ENCODE results near the gene RNU5B-1.
"Not testable (repeated sequence)": the region's sequence is repeated elsewhere in the genome, so short reads cannot be mapped to it uniquely, and the experiment has no call there.

The RNU5B-1 gene

DNA sequence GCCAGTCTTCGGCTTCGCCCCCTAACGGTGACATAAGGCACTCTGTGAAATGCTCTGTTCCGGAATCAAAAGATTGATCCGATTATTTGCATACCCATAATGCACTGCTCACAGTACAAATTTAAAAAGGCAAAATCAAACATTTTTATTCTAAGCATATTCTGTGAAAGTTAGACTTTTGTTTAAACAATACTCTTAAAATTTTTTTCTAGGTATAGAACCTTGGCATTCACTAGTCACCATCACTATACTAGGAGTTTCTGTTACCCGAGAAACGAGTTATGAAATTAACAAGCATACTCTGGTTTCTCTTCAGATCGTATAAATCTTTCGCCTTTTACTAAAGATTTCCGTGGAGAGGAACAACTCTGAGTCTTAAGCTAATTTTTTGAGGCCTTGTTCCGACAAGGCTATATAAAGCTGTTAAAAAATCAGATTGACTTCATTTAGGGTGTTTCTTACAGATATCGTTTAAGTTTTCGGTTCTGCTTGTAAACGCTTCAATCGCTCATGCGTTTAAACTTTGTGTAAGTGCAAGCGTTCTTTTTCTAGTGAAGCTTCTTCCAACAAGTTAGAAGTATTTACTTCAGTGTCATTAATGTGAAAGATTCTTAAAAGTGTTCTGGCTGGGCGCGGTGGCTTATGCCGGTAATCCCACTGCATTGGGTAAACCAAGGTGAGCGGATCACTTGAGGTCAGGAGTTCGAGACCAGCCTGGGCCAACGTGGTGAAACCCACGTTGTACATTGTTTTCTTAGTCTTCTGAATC, at the start of gene RNU5B-1:
RNU5B-1 (plus strand) TSS at position 297 of the 769 bp plus-strand sequence.
- DNase-seq (ENCODE audit: extremely low spot score, insufficient read length, low read depth): no peak
- FAIRE-seq: peak; percentile 88

DNA sequence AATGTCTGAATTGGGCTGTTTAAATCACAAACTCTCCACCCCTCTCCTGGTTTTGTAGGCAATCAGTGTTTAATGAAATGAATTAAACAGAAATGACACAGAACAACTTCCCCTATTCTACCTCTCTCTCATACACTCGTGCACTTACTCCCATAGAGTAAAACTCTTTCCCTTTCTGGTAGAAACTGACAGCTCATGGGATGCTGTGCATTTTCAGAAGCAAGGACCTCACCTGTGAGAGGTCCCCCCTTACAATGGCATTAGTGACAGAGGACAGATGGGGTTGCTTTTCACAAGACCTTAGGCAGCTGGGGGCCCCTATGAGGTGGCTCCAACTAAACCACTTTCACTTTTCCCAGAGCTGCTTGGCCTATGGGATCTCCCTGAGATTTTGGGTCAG, 49.7 kb upstream of the RNU5B-1 start:
- no peak for FAIRE-seq
- DNase-seq (ENCODE audit: extremely low spot score, insufficient read length, low read depth): no peak

DNA sequence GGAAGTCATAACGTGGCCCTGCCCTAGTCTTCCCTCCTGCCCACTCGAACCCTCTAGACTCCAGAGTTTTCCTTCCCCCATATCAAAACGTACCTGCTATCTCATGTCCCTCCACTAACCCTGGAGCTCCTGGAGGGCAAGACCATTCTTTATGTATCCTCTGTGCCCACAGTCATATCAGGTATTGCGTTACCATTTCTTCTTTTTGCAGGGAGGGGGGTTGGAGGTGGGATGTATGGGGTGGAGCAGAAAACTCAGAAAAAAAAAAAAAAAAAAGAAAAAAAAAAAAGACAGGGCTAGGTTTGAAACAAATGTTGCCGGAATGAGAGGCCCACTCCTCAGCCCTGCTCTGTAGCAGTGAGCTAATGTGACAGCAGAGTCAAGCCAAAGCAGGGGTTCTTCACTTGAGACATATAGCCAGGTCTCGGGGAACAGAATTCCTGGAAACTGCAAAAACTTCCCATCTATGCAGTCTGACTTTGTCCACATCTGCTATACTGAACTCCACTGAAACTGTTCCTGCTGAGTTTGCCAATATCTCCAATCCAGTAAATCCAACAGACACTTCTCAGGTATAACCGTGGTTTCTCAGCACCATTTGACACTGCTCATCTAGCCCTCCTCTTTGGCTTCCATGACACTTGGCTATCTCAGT, 48.9 kb upstream of the RNU5B-1 start:
- FAIRE-seq: no peak
- DNase-seq (ENCODE audit: extremely low spot score, insufficient read length, low read depth): no peak

DNA sequence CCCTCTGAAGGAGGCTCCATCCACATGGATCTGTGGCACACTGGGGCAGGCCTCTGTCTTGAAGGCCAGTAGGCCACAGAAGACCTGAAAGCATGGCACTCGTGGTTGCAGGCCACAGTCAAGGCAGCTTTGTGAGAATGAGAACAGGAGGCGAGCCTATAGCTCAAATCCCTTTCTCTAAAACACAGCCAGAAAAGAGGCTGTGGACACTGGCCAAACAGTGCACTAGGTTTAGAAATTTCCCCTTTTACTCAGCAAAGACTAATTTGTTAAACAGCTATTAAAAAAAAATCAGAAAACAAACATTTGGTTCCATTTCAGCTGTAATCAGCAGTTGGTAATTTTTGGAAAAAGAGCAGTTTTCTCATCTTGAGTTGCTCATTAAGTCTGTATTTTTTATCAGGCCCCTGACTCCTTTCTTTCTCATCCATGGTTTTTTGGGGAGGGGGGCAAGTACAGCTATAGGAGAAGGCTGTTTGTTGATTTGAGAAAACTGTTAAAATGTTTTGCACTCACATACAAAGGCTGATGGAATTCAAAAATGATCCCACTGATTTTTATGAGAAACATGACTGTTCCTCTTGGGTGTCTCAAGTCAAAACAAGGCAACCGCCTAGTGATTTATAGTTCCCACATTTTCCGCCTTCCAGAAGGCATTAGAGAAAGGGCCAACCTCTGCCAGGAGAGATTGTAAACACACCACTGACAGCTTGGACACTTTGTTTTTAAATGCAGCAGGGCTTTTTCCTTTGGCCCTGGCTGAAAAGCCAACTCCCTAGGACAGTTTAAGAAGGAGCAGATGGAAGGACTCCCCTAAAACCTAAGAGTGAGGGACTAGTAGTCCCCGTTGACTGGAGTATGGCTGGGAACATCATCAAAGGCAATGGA, 45.9 kb upstream of the RNU5B-1 start:
- FAIRE-seq: no peak
- DNase-seq (ENCODE audit: extremely low spot score, insufficient read length, low read depth): no peak

DNA sequence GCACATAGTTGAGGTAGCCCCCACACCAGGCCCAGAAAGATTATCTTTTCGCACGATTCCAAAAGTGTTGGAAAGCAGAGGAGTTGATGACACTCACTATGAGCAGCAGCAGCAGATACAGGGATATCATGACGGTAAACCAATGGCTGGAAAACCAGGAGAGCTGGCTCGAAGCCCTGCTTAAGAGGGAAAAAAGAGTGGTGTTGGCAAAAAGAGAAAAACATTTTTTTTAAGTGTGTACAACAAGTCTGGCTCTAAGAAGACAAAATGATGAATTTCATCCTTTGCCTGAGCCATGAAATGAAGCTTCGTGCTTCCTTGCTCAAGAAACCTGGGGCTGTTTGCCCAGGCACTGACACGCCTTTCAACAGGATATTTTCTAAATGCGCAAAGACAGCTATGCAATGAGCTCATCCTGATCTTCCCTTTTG, 45.1 kb upstream of the RNU5B-1 start:
- FAIRE-seq (no peak), DNase-seq (ENCODE audit: extremely low spot score, insufficient read length, low read depth) (no peak)

DNA sequence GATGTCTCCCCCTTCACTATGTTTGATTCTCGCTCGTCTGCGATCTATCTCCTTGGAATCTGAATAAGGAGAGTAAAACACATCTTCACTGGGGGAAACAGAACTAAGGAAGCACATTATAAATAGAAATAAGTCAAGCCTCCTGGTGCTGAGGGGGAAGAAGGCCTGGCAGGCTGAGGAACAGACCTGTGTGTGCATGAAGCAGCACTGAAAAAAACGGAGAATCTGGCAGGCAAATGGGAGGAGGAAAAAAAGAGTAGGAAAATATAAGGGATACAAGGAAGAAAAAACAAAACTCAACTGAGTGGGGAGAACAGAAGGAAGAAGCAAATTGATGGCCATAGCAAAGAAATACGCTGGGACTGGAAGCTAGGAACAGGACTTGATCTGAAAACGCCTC, 43.5 kb upstream of the RNU5B-1 start:
- no peak for FAIRE-seq

DNA sequence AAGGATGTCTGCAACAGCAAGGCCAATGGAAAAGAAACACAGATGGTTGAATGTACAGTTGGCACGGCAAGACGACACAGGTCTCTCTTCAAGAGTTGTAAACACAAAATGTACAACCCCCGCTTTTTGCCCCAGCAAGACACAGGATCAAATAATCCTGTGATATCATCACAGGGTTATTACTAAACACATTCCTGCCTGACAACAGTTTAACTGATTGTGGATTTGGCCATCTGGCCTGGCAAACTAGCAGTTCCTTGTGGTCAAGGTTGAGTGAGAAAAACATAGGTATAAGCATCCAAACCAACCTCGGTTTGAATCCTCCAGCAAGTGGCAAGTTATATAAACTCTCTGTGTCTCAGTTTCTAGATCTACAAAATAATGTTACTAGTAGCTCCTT, 41.2 kb upstream of the RNU5B-1 start:
- FAIRE-seq (no peak), DNase-seq (ENCODE audit: extremely low spot score, insufficient read length, low read depth) (no peak)

More for the DNA sequence above, 43.5 kb upstream of the RNU5B-1 start:
- no peak for DNase-seq (ENCODE audit: extremely low spot score, insufficient read length, low read depth)

DNA sequence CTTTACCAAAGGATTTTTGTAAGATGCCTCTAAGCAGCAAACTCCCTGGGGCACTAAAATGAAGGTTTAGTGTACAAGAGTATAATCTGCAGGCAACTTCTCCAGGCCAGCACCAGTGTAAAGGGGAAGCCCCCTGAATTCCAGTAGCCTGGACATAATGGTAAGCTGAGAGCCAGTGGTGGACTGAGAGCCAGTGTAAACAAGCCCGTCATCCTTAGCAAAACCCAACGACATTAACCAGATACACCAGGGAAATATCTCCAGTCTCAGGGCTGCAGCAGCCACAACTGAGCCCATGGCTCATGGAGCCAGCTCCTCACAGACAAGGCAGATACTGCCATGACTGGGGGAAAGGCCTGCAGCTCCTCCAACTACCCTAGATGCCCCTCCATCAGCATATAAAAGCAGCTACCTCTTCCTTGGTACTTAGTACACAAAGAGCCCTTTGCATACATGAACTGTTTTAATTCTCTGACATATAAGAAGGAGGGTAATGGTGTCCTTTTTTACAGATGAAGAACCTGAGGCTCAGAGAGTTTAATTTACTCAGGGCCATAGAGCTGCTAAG, 39.5 kb upstream of the RNU5B-1 start:
- FAIRE-seq: no peak

DNA sequence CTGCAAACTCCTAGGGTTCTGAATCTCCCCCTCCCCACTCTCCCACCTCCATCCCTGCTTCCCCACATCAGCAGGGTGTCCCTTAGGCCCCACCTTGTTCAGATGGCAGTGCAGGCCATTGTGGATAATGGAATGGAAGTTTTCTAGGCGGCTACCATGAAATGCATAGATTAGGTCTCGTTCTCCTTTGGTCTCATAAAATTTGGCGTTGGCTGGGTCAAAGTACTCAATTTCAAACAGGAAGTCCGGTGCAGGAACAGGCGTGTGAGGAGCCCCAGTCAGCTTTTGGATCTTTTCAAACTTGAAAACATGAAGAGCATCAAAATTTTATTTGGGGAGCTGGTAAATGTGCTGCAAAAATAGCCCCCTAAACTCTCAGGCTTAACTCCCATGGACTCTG, 38.0 kb upstream of the RNU5B-1 start:
- FAIRE-seq (no peak), DNase-seq (ENCODE audit: extremely low spot score, insufficient read length, low read depth) (no peak)

More for the DNA sequence above, 39.5 kb upstream of the RNU5B-1 start:
- no peak for DNase-seq (ENCODE audit: extremely low spot score, insufficient read length, low read depth)

DNA sequence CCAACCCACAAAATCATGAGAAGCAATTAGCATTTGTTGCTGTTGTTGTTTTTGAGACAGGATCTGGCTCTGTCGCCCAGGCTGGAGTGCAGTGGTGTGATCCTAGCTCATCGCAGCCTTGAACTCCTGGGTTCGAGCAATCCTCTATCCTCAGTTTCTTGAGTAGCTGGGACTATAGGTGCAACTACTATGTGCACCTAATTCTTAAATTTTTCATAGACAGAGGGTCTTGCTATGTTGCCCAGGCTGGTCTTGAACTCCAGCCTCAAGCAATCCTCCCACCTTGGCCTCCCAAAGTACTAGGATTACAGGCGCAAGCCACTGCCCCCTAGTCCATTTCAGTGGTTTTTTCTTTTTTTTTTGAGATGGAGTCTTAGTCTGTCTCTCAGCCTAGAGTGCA, 36.1 kb upstream of the RNU5B-1 start:
- DNase-seq (ENCODE audit: extremely low spot score, insufficient read length, low read depth): no peak
- FAIRE-seq: no peak

DNA sequence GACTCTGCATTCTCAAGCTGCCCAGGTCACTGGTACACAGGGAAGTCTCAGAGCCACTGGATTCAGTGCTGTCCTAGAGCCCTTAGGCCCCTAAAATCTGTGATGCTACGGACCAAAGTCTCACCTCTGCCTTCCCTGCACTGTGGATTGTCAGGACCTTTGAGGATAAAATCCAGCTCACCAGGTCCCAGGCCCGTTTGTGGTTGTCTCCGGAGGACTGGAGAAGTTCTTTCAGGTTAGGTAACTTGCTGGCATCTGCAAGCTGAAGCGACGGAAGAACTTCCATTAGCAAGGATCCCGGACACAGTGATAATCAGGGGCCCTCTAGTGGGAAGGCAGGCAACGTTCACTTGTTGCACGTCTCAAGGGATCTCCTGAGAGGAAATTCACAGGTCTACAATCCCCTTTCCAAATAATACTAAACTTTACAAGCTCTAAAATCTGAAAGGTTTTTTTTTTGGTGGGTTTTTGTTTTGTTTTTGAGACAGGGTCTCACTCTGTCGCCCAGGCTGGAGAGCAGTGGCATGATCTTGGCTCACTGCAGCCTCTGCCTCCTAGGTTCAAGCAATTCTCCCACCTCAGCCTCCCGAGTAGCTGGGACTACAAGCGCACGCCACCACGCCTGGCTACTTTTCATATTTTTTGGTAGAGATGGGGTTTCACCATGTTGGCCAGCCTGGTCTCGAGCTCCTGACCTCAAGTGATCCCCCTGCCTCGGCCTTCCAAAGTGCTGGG, 33.5 kb upstream of the RNU5B-1 start:
- DNase-seq (ENCODE audit: extremely low spot score, insufficient read length, low read depth): not testable (repeated sequence)
- FAIRE-seq: peak; percentile 67

DNA sequence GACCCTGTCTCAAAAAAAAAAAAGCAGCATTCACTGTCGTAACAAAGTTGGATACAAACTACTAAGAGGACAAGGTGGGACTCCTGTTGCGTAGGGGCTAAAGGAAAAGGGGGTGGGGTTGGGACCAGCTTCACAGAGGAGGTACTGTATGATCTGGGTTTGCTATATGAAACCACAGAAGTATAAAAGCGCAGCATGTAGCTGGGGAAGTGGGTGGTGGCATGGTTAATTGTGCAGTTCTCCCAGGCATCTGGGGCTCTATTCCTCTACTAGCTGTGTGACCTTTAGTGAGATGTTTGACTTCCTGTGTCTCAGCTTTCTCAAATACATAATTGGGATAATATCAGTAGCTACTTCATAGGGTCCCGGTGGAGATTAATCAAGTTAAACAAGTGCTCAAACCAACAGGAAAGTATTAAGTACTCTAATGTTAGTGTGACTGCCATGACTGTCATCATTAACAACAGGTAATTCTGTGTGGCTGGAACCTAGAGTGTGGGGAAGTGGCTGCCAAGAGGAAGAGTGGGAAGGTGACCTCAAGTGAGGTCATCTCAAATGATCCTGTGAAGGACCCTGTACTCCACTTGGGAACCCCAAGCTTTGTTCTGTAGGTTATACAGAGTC, 29.3 kb upstream of the RNU5B-1 start:
- no peak for FAIRE-seq

DNA sequence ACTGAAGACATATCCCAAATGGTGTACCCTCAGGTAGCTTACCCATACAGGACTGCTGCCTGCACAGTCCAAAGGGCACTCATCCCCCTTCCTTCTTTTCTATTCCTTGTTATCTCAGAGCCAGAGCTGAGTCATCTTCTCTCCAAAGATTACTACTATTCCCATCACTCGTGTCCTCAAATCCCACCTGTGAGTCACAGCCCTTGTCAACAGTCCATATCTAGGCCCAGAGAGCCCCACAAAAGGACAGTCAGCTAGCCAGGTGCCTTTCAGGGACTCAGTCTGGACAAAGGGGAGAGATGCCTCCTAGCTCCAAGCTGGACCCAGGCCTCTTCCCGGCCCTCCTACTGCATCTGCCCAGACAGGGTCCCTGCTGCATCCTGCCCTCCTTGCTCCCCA, 28.8 kb upstream of the RNU5B-1 start:
- DNase-seq (ENCODE audit: extremely low spot score, insufficient read length, low read depth): no peak

More for the DNA sequence above, 29.3 kb upstream of the RNU5B-1 start:
- DNase-seq (ENCODE audit: extremely low spot score, insufficient read length, low read depth): no peak

DNA sequence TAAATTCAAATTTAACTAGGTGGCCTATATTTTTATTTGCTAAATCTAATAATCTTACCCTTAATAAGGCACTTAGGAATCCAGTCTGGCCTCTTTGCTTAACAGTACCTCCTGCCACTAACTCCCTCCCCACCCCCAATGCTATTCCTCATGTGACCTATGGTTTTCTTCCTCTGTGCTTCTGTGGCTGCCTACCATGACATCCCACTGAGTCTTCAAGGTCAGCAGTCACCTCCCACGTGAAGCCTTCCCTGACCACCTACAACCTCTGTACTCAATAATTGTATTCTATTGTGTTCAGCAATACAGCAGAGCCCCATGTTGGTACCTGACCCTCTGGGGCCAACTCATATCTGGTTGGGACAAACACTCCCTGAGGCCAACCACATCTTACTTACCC, 27.5 kb upstream of the RNU5B-1 start:
- DNase-seq (ENCODE audit: extremely low spot score, insufficient read length, low read depth) (no peak), FAIRE-seq (no peak)

More for the DNA sequence above, 28.8 kb upstream of the RNU5B-1 start:
- FAIRE-seq: no peak

DNA sequence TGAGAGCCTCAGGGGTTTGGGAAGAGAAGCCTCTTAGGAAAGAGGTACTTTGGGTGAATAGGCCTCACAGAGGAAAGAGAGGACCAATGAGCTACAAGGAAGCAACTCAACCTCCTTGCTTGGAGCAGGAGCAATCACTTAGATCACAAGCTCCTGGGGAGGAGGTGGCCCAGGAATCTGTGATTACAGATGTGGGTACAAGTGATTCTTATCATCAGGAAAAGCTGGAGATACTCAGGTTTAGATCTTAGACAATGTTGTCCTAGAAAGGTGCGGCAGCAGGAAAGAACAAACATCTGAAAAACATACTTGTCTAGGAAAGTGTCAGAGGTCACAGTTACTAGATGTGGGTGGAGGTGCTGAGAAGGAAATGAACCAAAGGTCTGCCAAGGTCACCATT, 26.0 kb upstream of the RNU5B-1 start:
- FAIRE-seq (no peak), DNase-seq (ENCODE audit: extremely low spot score, insufficient read length, low read depth) (no peak)

DNA sequence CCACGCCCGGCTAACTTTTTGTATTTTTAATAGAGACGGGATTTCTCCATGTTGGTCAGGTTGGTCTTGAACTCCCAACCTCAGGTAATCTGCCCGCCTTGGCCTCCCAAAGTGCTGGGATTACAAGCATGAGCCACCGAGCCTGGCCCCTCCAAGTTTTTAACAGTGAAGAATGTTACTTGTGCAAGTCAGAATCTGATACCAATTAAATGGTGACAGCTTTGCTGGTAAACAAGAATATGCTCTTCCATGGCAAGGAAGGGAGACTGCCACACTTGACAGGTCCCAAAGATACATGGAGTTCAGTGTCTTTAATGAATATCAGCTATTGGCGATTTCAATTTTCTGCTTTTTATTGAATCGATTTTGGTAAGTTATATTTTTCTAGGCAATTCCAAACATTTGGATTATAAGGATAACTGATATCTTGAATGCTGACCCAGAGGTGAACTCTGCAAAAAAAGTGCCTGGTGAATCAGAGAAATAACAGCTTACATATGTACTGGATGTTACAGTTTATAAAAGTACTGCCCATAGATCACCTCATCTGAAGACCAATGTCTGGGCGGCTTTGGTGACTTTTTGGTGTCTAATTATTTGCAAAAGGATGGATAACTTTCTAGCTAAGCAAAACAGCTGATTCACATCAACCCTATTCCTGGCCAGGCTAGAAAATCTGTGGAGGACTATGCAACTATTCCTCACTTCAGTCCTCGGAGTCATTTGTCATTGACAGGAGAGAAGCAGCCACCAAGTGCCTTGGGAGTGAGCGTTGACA, 19.0 kb upstream of the RNU5B-1 start:
- no peak for FAIRE-seq
- no peak for DNase-seq (ENCODE audit: extremely low spot score, insufficient read length, low read depth)

DNA sequence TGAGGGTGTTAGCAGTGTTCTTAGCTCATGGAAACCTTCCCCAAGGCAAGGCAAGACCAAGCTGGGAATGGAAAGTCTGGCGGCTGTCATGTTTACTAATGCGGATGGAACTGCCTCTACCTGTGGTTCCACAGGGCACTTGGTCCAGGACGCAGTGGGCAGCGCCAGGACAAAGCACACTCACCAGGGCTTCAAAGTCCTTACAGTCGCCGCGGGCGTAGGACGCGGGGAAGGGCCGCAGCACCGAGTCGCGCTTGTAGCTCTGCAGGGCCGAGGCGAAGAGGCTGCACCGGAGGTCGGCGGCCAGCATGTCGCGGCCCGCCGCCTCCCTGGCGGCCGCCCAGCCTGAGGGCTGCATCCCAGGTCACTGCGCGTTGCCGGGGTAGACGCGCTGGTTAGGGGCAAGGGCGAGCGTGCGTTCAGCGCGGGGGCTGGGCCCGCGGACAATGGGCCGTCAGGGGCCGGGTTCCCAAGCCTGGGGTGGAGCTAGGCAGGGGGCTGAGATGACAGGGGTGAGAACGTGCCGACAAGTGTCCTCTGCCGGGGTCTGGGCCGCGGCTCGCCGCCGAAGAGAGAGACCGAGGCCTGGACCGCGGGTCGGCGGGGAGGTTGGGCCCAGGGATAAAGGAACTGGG, 18.3 kb upstream of the RNU5B-1 start:
- FAIRE-seq (peak; percentile 31), DNase-seq (ENCODE audit: extremely low spot score, insufficient read length, low read depth) (no peak)

Data from GM18507 (cell line).